Measurements from ENCODE around the gene AFM.

The AFM gene, protein sequence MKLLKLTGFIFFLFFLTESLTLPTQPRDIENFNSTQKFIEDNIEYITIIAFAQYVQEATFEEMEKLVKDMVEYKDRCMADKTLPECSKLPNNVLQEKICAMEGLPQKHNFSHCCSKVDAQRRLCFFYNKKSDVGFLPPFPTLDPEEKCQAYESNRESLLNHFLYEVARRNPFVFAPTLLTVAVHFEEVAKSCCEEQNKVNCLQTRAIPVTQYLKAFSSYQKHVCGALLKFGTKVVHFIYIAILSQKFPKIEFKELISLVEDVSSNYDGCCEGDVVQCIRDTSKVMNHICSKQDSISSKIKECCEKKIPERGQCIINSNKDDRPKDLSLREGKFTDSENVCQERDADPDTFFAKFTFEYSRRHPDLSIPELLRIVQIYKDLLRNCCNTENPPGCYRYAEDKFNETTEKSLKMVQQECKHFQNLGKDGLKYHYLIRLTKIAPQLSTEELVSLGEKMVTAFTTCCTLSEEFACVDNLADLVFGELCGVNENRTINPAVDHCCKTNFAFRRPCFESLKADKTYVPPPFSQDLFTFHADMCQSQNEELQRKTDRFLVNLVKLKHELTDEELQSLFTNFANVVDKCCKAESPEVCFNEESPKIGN

GRCh38 chr4:73481358-73481757 is at the start of gene AFM:
Gene AFM (plus strand): TSS chr4:73481745. CDS start chr4:73481776, 31 bp downstream.
- DNase-seq, result no peak

- DNase-seq, result no peak
These were observed 49.8 kb upstream of the AFM start for GRCh38 chr4:73431813-73432168.

DNA sequence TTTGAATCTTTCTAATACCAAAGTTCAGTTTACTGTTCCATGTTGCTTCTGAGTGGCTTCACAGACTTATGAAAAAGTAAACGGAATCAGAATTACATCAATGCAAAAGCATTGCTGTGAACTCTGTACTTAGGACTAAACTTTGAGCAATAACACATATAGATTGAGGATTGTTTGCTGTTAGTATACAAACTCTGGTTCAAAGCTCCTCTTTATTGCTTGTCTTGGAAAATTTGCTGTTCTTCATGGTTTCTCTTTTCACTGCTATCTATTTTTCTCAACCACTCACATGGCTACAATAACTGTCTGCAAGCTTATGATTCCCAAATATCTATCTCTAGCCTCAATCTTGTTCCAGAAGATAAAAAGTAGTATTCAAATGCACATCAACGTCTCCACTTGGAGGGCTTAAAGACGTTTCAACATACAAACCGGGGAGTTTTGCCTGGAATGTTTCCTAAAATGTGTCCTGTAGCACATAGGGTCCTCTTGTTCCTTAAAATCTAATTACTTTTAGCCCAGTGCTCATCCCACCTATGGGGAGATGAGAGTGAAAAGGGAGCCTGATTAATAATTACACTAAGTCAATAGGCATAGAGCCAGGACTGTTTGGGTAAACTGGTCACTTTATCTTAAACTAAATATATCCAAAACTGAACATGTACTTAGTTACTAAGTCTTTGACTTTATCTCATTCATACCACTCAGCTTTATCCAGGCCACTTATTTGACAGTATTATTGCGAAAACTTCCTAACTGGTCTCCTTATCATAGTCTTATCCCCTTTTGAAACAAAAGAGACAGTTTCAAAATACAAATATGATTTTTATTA is 49.2 kb upstream of the AFM start:
- no peak for DNase-seq

- DNase-seq, result no peak
These were observed 48.4 kb upstream of the AFM start for GRCh38 chr4:73433140-73433539.

- DNase-seq, result no peak
These were observed 47.2 kb upstream of the AFM start for GRCh38 chr4:73434311-73434710.

- no peak for DNase-seq
These were observed 45.6 kb upstream of the AFM start, which contains the start of gene AFP for GRCh38 chr4:73435984-73436383. Gene AFP (plus strand): TSS chr4:73436221. CDS start chr4:73436263, 42 bp downstream.

- no peak for DNase-seq
These were observed 44.6 kb upstream of the AFM start for GRCh38 chr4:73436674-73437557.

DNA sequence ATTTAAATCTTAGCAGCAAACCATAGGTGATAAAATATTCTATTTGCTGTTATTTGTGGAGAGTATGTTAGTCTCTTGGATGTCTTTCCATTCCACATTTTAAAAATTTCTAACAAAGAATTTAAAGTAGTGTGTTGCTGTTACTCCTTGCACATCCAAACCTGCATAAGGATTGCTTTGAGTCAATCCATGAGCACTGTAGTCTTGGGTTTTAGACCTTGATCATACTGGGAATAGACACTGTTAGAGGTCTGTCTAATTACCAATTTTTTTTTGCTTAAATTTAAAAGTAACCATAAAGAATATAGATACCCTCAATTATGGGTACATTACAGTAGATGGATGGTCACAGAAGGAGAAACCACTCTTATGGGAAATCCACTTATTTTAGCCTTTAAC is 44.0 kb upstream of the AFM start:
- DNase-seq, result no peak

DNA sequence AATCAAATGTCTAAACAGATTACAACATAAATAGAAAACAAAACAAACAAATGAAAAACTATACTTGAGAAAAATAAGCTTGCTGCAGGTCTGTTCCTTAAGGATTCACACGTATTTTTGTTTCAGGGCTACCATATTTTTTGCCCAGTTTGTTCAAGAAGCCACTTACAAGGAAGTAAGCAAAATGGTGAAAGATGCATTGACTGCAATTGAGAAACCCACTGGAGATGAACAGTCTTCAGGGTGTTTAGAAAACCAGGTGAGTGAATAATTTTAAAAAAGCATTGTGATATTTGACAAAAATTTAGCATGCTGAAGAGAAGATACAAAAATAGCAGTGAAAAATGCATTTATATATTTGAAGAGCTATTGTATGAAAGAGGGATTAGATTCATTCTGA is 43.5 kb upstream of the AFM start:
- no peak for DNase-seq

GRCh38 chr4:73438582-73439215 is 42.8 kb upstream of the AFM start:
- no peak for DNase-seq

GRCh38 chr4:73439445-73439844 is 42.1 kb upstream of the AFM start:
- no peak for DNase-seq

GRCh38 chr4:73439991-73440390 is 41.6 kb upstream of the AFM start:
- no peak for DNase-seq

DNA sequence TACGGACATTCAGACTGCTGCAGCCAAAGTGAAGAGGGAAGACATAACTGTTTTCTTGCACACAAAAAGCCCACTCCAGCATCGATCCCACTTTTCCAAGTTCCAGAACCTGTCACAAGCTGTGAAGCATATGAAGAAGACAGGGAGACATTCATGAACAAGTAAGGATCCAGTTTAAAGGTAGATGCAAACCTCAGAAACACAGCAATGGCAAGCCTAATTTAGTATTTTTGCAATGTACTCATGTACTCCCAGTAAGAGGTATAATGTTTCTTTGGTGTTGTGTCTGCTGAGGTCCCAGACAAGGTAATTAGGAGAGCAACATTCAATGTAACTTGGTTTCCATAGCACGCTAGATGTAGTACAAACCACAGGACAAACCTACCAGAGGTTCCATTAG is 40.9 kb upstream of the AFM start:
- no peak for DNase-seq

GRCh38 chr4:73442275-73442674 is 39.3 kb upstream of the AFM start:
- no peak for DNase-seq

DNA sequence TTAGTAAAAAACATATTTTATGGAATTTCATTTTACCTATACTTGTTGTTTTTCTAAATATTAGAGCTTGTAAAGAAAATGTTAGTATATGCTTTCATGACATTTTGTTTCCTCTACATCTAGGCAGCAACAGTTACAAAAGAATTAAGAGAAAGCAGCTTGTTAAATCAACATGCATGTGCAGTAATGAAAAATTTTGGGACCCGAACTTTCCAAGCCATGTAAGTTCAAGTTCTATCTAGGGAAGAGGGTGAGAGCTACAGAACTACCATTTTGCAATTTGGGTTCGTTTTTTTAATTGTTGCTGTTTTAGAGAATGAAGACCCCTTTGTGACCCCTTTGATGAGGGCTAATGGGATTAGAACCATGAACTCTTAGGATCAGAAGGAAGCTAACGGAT is 38.3 kb upstream of the AFM start:
- DNase-seq, result no peak

- no peak for DNase-seq
These were observed 35.9 kb upstream of the AFM start for GRCh38 chr4:73445383-73446335.

DNA sequence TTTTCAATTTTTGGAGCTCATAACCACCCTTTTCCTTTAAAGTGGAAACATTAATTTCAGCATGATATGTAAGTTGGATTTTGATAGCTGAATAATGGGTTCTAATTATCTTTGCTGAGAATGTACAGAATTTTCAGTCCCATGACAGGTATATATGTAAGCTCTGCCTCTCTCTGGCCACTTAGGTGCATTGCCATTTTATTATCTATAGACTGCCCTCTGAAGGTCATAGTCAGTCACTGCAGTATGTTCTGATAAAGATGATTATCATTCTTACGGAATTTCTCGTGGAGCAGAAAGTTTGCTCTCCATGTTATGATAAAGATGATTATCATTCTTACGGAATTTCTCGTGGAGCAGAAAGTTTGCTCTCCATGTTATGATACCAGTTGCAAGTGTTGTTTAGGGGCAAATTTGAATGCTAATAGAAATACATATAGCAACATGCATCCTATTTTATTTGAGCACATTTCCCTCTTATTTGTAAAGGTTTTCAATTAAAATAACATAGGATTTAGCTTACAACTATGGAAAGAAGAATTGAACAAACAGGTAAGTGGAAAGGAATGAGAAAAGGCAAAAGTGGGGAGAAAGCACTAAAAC is 35.1 kb upstream of the AFM start:
- peak in 2 of 6 experiments; percentile 5 to 13 for DNase-seq

- no peak for DNase-seq
These were observed 33.9 kb upstream of the AFM start for GRCh38 chr4:73447671-73448070.

DNA sequence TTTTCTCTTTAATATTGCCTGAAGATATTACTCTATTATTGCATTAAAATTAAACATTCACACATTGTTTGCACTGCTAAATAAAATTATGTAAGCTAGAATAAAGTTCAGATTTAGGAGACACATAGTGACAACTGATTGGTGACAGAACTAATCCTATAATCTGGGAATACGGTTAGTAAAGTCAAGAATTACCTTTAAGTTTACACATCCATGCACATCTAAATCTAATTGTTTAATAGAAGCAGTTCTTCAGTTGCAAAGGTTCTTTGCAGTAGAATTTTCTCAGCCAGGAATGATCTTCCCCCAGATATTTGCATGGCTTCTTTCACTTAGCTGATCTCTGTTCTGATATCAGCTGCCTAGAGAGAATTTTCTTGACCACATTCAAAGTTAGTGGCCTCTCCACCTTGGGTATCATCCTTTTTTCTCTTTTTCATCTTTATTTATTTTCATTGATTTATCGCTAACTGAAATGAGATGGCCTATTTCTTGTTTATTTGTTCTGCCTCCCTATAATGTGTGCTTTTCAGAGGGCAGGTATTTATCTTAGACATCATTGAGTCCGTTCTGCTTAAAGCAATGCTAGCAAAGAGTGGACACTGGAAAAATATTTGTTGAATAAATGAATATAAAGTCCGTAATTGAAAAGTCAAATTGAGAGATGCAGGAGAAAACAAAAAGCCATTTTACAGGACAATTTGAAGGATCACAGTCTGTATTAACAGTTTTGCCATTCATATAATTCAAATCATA is 32.9 kb upstream of the AFM start:
- DNase-seq, result no peak

All from stimulated activated naive CD4-positive, alpha-beta T cell (primary cell).